Right lobe of liver (tissue), 4 donors: ENCODE results near the gene DDT.

ENCODE experiments used
- POLR2A ChIP-seq: fragments of 450-650 bp; IDR thresholded peaks from one replicate; pipeline ENCODE4 v1.6.1; 2017; ENCODE audit warnings: antibody characterized with exemption, mild to moderate bottlenecking
- TF ChIP-seq, protein P1 (sequence below), 4 donors: fragments of 200-600 bp in 3 of 4; fragments of 450-650 bp in 1 of 4; IDR thresholded peaks; one replicate each; pipeline versions ENCODE4 v1.5.1 to v1.8.0; 2016 to 2022; ENCODE audit warnings: antibody characterized with exemption in 4 of 4, mild to moderate bottlenecking in 2 of 4
- donor health status: DM: no; HTN: no; CAD: no.
- donor health status: DM: no; HTN: no; CAD: no.
- donor health status: DM: no; HTN: yes; CAD: no.

DNA sequence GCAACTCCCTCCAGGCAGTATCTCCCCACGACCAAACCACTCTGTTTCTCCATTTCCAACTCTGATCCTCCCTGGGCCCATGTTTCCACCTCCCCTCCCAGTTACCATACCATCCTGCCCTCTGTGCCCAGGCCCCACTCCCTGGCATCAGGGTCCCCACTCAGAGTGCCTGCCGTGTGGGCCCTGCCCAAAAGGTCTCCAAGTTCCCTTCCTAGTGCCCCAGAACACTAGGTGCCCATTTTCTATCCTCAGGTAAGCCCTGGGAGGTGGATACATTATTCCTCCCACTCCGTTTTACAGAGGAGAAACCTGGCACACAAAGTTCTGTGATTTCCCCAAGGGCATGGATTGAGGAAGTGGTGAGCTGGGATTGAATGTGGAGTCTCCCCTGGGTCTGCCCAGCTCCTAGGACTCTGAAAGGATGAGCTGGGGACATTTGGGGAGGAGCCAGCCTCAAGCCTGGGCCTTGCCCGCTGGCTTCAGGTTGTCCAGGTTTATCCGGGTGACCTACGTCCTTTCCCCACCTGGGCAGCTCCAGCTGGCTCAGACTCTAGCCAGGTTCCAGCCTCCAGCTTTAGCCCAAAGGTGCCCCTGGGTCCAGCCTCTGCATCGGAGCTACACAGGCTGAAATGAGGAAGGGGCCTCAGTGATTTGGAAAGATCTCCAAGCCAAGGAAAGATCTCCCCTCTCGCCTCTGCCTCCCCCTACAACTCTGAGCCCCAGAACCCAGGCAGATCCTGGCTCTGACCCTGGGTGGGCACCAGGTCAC is 33.2 kb upstream of the DDT start:
- TF ChIP-seq POLR2A, result no peak
- TF ChIP-seq, protein P1, sequence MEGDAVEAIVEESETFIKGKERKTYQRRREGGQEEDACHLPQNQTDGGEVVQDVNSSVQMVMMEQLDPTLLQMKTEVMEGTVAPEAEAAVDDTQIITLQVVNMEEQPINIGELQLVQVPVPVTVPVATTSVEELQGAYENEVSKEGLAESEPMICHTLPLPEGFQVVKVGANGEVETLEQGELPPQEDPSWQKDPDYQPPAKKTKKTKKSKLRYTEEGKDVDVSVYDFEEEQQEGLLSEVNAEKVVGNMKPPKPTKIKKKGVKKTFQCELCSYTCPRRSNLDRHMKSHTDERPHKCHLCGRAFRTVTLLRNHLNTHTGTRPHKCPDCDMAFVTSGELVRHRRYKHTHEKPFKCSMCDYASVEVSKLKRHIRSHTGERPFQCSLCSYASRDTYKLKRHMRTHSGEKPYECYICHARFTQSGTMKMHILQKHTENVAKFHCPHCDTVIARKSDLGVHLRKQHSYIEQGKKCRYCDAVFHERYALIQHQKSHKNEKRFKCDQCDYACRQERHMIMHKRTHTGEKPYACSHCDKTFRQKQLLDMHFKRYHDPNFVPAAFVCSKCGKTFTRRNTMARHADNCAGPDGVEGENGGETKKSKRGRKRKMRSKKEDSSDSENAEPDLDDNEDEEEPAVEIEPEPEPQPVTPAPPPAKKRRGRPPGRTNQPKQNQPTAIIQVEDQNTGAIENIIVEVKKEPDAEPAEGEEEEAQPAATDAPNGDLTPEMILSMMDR (IDR thresholded peaks at IDR 0.05), result no peak
